ENCODE measurements around the gene PSMD8. TPM values are rescaled to one million over a fixed set of nuclear protein-coding genes. Genes with fewer than 3 reads are reported as not detected.

PSMD8 gene
- total RNA-seq, 1 donor from 2014 or later = 215 TPM

- no peak for DNase-seq (ENCODE audit: low read depth)
- H3K79me2 ChIP-seq (ENCODE audit: insufficient read depth, low read length) = peaks cover 19% of the 10 kb centered on the region
- H3K4me3 ChIP-seq (ENCODE audit: insufficient read depth, low read depth, low read length) = no peak overlapping the region
- no peaks in the 10 kb centered on the region for H3K9me3 ChIP-seq (ENCODE audit: insufficient read depth, low read depth, low read length)
- Mint-ChIP-seq H3K4me3 (ENCODE audit: unreplicated experiment) (no peak overlapping the region), H3K36me3 (ENCODE audit: low read depth, unreplicated experiment) (peaks cover 13% of the 10 kb centered on the region), H3K27me3 (ENCODE audit: low read depth, unreplicated experiment) (no peaks in the 10 kb centered on the region), H3K9me3 (ENCODE audit: unreplicated experiment) (peaks cover 3% of the 10 kb centered on the region), H3K4me1 (ENCODE audit: low read depth, unreplicated experiment) (peaks cover 9% of the 10 kb centered on the region), H3K27ac (ENCODE audit: unreplicated experiment) (no peak overlapping the region)
- H3K36me3 ChIP-seq (ENCODE audit: insufficient read depth, low read length) = peaks cover 9% of the 10 kb centered on the region
- H3K27ac ChIP-seq (ENCODE audit: low read depth, low read length) = no peak overlapping the region
- no peak overlapping the region for H3K4me2 ChIP-seq (ENCODE audit: low read length)
- no peak for TF ChIP-seq CTCF (IDR thresholded peaks at IDR 0.05; ENCODE audit: insufficient read depth, low read depth, low read length)
- TF ChIP-seq EZH2 (IDR thresholded peaks at IDR 0.05; ENCODE audit: insufficient read depth, low read length) = no peak
- H4K20me1 ChIP-seq (ENCODE audit: insufficient read depth, low read length) = peaks cover 40% of the 10 kb centered on the region
- no peaks in the 10 kb centered on the region for H3K27me3 ChIP-seq (ENCODE audit: insufficient read depth, low read length)
- H3K4me1 ChIP-seq (ENCODE audit: insufficient read depth, low read length) = peaks cover 14% of the 10 kb centered on the region
- no peak overlapping the region for H3K9ac ChIP-seq (ENCODE audit: low read length)
- no peak for FAIRE-seq
- H2AFZ ChIP-seq (ENCODE audit: low read depth, low read length) = no peak overlapping the region
Observed at GRCh38 chr19:38386300-38386970, 12.1 kb downstream of the PSMD8 start.

GRCh38 chr19:38386971-38387549 is 12.7 kb downstream of the PSMD8 start:
- Histone ChIP-seq H3K36me3 (ENCODE audit: insufficient read depth, low read length) (peaks cover 3% of the 10 kb centered on the region), H4K20me1 (ENCODE audit: insufficient read depth, low read length) (peaks cover 38% of the 10 kb centered on the region), H3K27me3 (ENCODE audit: insufficient read depth, low read length) (no peaks in the 10 kb centered on the region), H3K9ac (ENCODE audit: low read length) (peak overlapping the region; percentile 90), H3K4me1 (ENCODE audit: insufficient read depth, low read length) (peaks cover 19% of the 10 kb centered on the region), H3K79me2 (ENCODE audit: insufficient read depth, low read length) (peaks cover 24% of the 10 kb centered on the region), H3K4me3 (ENCODE audit: insufficient read depth, low read depth, low read length) (peak overlapping the region; percentile 68), H3K4me2 (ENCODE audit: low read length) (peak overlapping the region; percentile 97), H3K27ac (ENCODE audit: low read depth, low read length) (no peak overlapping the region), H2AFZ (ENCODE audit: low read depth, low read length) (no peak overlapping the region), H3K9me3 (ENCODE audit: insufficient read depth, low read depth, low read length) (no peaks in the 10 kb centered on the region)
- TF ChIP-seq CTCF (IDR thresholded peaks at IDR 0.05; ENCODE audit: insufficient read depth, low read depth, low read length) = no peak
- TF ChIP-seq EZH2 (IDR thresholded peaks at IDR 0.05; ENCODE audit: insufficient read depth, low read length) = no peak
- DNase-seq (ENCODE audit: low read depth) (no peak), FAIRE-seq (no peak)
- peak overlapping the region; percentile 59 for H3K27ac Mint-ChIP-seq (ENCODE audit: unreplicated experiment)
- H3K9me3 Mint-ChIP-seq (ENCODE audit: unreplicated experiment) = peaks cover 3% of the 10 kb centered on the region
- peaks cover 11% of the 10 kb centered on the region for H3K36me3 Mint-ChIP-seq (ENCODE audit: low read depth, unreplicated experiment)
- H3K27me3 Mint-ChIP-seq (ENCODE audit: low read depth, unreplicated experiment) = no peaks in the 10 kb centered on the region
- peaks cover 9% of the 10 kb centered on the region for H3K4me1 Mint-ChIP-seq (ENCODE audit: low read depth, unreplicated experiment)
- peak overlapping the region; percentile 81 for H3K4me3 Mint-ChIP-seq (ENCODE audit: unreplicated experiment)

Measured in astrocyte (in vitro differentiated cells and primary cell).